Mucosa of descending colon (tissue), 3 donors: ENCODE measurements around the gene SF3B4. TPM values are rescaled to one million over a fixed set of nuclear protein-coding genes. Genes with fewer than 3 reads are reported as not detected.

Experiments
- ATAC-seq: fragments of 200-7000 bp; cut with Tn5 transposase; one replicate; pipeline ENCODE4 v1.9.1; 2020; ENCODE audit warnings: mild to moderate bottlenecking, moderate library complexity
- DNase-seq, 3 donors: peaks; one replicate each; pipeline ENCODE4 v3.0.0-alpha.2; 2020
- H3K36me3 ChIP-seq: fragments of 200-600 bp; one replicate; pipeline ENCODE4 v1.8.0; 2021; ENCODE audit warnings: low read depth, mild to moderate bottlenecking
- H3K4me1 ChIP-seq: fragments of 200-600 bp; one replicate; pipeline ENCODE4 v1.8.0; 2021; ENCODE audit warnings: low read depth, mild to moderate bottlenecking
- H3K4me3 ChIP-seq: fragments of 200-600 bp; one replicate; pipeline ENCODE4 v1.8.0; 2021; ENCODE audit warnings: mild to moderate bottlenecking
- H3K9me3 ChIP-seq: fragments of 200-600 bp; one replicate; pipeline ENCODE4 v1.8.0; 2021; ENCODE audit warnings: mild to moderate bottlenecking
- intact Hi-C, 2 donors: fragments of 100-400 bp; cut with DNase I in 1 of 2; cut with micrococcal nuclease in 1 of 2; formaldehyde crosslinking; loops; one replicate each; pipeline versions ENCODE4 v1.11.0 to v1.11.1; 2022; cut with DNase I, micrococcal nuclease
- total RNA-seq, 3 donors: library from RNA; stranded (reverse); fragmentation: NEBNext Ultra II Directional in 2 of 3; extraction: Animal tissue kit (Norgen Biotek cat#: 25700) in 2 of 3; gene quantifications; one replicate each; pipeline versions ENCODE4 v1.2.1 to v1.2.4, GENCODE V29; 2021 to 2023
- TF ChIP-seq, protein P1 (sequence below): fragments of 200-600 bp; IDR thresholded peaks from one replicate; pipeline ENCODE4 v1.8.0; 2022; ENCODE audit warnings: antibody characterized with exemption, mild to moderate bottlenecking
- donor health status: DM: no; HTN: no; CAD: no; lungs with moderate emphysema.
- donor health status: DM: no; HTN: no; CAD: no.
- donor health status: DM: no; HTN: yes; CAD: no.

Gene SF3B4
- total RNA-seq, 3 donors from 2014 or later, result 60.7 to 67.4 (median 64.2) TPM

DNA sequence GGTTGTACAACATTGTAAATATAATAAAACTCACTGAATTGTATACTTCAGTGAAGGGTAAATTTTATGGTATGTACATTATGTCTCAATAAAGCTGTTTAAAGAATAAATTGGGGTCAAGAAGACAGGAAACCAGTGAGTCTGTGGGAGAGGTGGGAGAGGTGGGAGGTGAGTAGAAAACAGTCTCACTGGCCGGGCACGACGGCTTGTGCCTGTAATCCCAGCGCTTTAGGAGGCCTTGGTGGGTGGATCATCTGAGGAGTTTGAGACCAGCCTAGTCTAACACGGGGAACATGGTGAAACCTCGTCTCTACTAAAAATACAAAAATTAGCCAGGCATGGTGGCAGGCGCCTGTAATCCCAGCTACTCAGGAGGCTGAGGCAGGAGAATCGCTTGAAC lies 4.9 kb upstream of the SF3B4 start:
- peak; percentile 46 for ATAC-seq
- intact Hi-C loops, result no loop called here
- DNase-seq, result peak in 2 of 3 donors; percentile 58 to 63
- H3K36me3 ChIP-seq, result no peaks in the 10 kb centered on the region
- no peaks in the 10 kb centered on the region for H3K9me3 ChIP-seq
- no peak overlapping the region for H3K4me3 ChIP-seq
- peaks cover 47% of the 10 kb centered on the region for H3K4me1 ChIP-seq
- TF ChIP-seq, protein P1, sequence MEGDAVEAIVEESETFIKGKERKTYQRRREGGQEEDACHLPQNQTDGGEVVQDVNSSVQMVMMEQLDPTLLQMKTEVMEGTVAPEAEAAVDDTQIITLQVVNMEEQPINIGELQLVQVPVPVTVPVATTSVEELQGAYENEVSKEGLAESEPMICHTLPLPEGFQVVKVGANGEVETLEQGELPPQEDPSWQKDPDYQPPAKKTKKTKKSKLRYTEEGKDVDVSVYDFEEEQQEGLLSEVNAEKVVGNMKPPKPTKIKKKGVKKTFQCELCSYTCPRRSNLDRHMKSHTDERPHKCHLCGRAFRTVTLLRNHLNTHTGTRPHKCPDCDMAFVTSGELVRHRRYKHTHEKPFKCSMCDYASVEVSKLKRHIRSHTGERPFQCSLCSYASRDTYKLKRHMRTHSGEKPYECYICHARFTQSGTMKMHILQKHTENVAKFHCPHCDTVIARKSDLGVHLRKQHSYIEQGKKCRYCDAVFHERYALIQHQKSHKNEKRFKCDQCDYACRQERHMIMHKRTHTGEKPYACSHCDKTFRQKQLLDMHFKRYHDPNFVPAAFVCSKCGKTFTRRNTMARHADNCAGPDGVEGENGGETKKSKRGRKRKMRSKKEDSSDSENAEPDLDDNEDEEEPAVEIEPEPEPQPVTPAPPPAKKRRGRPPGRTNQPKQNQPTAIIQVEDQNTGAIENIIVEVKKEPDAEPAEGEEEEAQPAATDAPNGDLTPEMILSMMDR, result no peak

DNA sequence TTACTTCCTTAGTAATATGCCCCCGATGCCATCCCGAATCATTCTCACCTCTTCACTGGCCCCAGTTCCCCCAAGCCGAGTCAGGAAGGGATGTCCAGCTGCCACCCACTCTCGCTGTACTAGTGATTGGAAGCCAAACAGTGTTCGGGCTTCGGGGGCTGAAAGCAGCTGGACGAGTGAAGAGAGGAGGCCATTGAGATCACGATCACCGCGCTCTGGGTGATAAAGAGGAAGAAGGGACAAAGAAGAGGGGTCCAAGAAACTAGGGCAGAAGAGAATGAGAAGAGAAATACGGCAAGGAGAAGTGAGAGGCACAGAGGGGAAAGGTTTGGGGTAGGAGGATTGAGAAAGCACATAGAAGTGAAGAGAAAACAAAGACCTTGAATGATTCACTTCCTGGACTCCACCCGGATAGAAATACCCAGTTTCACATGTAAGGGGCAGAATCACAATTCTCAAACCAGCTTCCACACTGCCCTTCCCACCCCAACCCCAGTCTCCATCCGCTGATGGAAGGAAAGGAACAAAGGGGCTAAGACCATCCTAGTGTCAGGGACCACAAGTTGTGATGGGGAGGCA lies 3.7 kb upstream of the SF3B4 start:
- no peaks in the 10 kb centered on the region for H3K9me3 ChIP-seq
- TF ChIP-seq, protein P1, result no peak
- peaks cover 51% of the 10 kb centered on the region for H3K4me1 ChIP-seq
- H3K36me3 ChIP-seq, result no peaks in the 10 kb centered on the region
- ATAC-seq, result no peak
- no peak overlapping the region for H3K4me3 ChIP-seq
- intact Hi-C loops, result no loop called here
- no peak for DNase-seq

DNA sequence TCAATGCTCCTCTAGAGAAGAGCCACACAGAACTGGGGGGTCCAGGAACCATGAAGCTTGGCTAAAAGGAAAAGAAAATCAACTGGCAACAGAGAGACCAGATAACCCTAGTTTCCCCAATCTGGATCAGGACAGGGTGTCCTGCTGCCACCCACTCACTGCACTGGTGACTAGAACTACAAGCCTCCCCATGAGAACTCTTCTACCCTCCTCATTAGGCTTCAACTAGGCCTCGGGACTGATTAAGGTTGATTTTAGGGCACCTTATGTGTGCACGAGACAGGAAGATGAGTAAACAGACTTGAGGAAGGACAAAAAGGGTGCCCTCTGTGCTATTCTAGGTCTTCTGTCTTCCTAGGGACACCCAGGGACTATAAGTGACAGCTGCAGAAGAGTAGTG lies 2.3 kb upstream of the SF3B4 start:
- DNase-seq, result no peak
- TF ChIP-seq, protein P1, result no peak
- intact Hi-C loops, result no loop called here
- H3K4me1 ChIP-seq, result peaks cover 55% of the 10 kb centered on the region
- no peak for ATAC-seq
- H3K4me3 ChIP-seq, result no peak overlapping the region
- peaks cover 12% of the 10 kb centered on the region for H3K36me3 ChIP-seq
- no peaks in the 10 kb centered on the region for H3K9me3 ChIP-seq

DNA sequence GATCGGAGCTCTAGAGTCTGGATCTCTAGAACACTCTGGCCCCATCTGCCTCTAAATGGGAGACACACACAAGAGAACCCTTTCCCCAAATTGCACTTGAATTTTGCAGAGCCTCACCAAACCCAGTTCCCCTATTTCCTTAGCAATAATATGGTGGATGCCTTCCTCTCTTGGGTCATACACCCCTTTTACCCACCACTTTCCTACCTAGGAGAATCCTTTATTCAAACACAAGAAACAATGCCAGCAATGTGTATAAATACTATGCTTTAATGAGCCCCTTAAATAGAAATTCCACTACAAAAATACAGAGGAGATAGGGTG lies 760 bp upstream of the SF3B4 start:
- intact Hi-C loops, result no loop called here
- Histone ChIP-seq H3K4me1 (peaks cover 45% of the 10 kb centered on the region), H3K36me3 (peaks cover 15% of the 10 kb centered on the region), H3K9me3 (no peaks in the 10 kb centered on the region), H3K4me3 (no peak overlapping the region)
- DNase-seq (no peak), ATAC-seq (no peak)
- TF ChIP-seq, protein P1, result no peak

DNA sequence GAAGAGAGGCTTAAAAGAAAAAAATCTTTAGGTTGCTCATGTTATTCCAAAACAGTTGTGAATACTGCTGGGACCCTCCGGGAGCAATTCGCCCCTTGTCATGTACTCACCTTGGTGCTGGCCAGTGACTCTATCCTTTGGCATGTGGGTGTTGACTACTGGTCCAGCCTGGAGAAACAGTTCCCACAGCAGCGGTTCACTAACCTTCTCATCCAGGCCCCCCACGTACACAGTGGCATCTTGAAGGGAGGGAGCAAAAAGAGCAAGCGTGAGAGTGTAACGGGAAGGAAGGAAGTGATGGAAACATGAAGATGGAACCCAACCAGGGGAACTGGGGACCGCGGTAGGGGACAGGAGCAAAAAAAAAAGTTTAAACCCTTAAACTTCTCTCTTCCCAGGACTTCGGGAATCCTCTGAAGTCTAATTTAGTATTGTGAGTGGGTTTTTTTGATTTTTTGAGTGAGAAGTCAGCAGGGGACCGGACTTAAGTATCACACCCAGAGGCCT lies 494 bp downstream of the SF3B4 start:
- Histone ChIP-seq H3K9me3 (no peaks in the 10 kb centered on the region), H3K4me3 (peak overlapping the region; percentile 86), H3K4me1 (peaks cover 39% of the 10 kb centered on the region), H3K36me3 (peaks cover 21% of the 10 kb centered on the region)
- intact Hi-C loops, result no loop called here
- TF ChIP-seq, protein P1, result no peak
- DNase-seq, result no peak
- no peak for ATAC-seq

DNA sequence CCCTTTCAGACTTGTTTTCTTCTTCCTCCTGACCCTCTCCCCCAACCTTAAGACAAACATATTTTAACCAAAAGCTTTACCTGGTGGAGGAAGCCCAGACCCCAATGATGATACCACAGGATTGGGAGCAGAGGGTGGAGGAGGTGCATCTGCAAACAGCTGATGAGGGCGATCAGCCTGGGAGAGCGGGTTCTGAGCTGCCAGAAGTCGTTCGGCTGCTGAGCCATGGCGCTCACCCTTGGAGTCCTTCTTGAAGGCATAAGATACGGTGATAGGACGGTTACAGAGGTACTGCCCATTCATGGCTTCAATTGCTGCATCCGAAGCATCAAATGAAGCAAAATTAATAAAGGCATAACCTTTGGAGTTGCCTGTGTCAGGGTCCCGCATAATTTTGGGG lies 1.3 kb downstream of the SF3B4 start:
- Histone ChIP-seq H3K4me1 (peaks cover 33% of the 10 kb centered on the region), H3K9me3 (no peaks in the 10 kb centered on the region), H3K4me3 (no peak overlapping the region), H3K36me3 (peaks cover 21% of the 10 kb centered on the region)
- DNase-seq (no peak), ATAC-seq (no peak)
- intact Hi-C loops, result no loop called here
- TF ChIP-seq, protein P1, result no peak
